ENCODE results near the gene RGS16.

DNA sequence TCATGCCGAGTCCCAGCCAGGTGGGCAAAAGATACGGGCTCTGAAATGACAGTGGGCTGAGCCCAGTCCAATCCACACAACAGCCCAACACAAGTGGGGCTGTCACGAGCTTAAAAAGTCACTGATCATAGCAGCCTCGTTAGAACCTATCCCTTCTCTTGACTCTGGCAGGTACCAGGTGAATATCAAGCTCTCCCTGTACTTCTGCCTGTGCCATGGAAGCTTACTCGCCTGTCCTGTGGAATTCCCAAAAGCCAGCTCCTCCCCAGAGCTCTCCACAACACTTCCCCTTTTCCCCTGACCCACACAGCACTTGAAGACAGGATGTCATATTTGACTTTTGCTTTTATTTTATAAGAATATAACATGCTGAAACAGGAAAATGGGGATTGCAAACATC lies 5.9 kb downstream of the RGS16 start:
- TF ChIP-seq, protein P1, sequence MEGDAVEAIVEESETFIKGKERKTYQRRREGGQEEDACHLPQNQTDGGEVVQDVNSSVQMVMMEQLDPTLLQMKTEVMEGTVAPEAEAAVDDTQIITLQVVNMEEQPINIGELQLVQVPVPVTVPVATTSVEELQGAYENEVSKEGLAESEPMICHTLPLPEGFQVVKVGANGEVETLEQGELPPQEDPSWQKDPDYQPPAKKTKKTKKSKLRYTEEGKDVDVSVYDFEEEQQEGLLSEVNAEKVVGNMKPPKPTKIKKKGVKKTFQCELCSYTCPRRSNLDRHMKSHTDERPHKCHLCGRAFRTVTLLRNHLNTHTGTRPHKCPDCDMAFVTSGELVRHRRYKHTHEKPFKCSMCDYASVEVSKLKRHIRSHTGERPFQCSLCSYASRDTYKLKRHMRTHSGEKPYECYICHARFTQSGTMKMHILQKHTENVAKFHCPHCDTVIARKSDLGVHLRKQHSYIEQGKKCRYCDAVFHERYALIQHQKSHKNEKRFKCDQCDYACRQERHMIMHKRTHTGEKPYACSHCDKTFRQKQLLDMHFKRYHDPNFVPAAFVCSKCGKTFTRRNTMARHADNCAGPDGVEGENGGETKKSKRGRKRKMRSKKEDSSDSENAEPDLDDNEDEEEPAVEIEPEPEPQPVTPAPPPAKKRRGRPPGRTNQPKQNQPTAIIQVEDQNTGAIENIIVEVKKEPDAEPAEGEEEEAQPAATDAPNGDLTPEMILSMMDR (IDR thresholded peaks at IDR 0.05): no peak
- TF ChIP-seq POLR2A (IDR thresholded peaks at IDR 0.05): no peak
- TF ChIP-seq POLR2AphosphoS5 (IDR thresholded peaks at IDR 0.05): no peak
- TF ChIP-seq EP300 (IDR thresholded peaks at IDR 0.05): no peak
